Endothelial cell of umbilical vein (primary cell): Measurements from ENCODE around the gene ARRB1. TPM values are rescaled to one million over a fixed set of nuclear protein-coding genes. Genes with fewer than 3 reads are reported as not detected.

Experiments used
- BruUV-seq: library from RNA; stranded (reverse); fragments of 400-500 nt; replicated peaks from 2 replicates; lab custom pipeline; 2021; lab: Mats Ljungman, UMichigan
- CTCF ChIA-PET: fragments of 300-600, 350-600 bp; sonication (Branson Sonifier 250); formaldehyde crosslinking; loops from one replicate; lab custom pipeline; 2021; ENCODE audit warnings: antibody characterized with exemption, inconsistent platforms; lab: Charles Lee
- POLR2A ChIA-PET: fragments of 300-600, 350-600 bp; sonication (Branson Sonifier 250); formaldehyde crosslinking; loops from one replicate; lab custom pipeline; 2021; ENCODE audit warnings: antibody characterized with exemption, inconsistent platforms; lab: Charles Lee
- DNase-seq: peaks from one replicate; pipeline ENCODE4 v3.0.0-alpha.2; 2011; ENCODE audit warnings: low read depth, low spot score
- FAIRE-seq: peaks from 2 replicates; lab custom pipeline; 2011; peaks lifted over from hg19 to GRCh38; lab: Jason Lieb, UNC
- H2AFZ ChIP-seq: 2 replicates; pipeline ENCODE4 v1.6.0; 2012; ENCODE audit warnings: low read depth, low read length, control low read depth, inconsistent platforms
- H3K27ac ChIP-seq: 2 replicates; pipeline ENCODE4 v1.5.1; 2011; ENCODE audit warnings: low read depth, mild to moderate bottlenecking, control low read depth, low read length, moderate library complexity; ENCODE audit not compliant: insufficient read depth
- H3K27me3 ChIP-seq, 2 experiments: 2 replicates each; pipeline versions ENCODE4 v1.6.0 to v1.6.1; 2011; ENCODE audit warnings: low read length in 2 of 2, mixed read lengths in 1 of 2; ENCODE audit not compliant: control insufficient read depth in 2 of 2, insufficient read depth in 2 of 2
- H3K36me3 ChIP-seq, 2 experiments: 2 replicates in 1 of 2; 3 replicates in 1 of 2; pipeline ENCODE4 v1.5.1; 2011; ENCODE audit warnings: low read length in 2 of 2, mild to moderate bottlenecking in 1 of 2, moderate library complexity in 1 of 2; ENCODE audit not compliant: control insufficient read depth in 2 of 2, insufficient read depth in 2 of 2; ENCODE audit errors: extremely low read depth in 1 of 2
- H3K4me1 ChIP-seq: 3 replicates; pipeline ENCODE4 v1.5.1; 2011; ENCODE audit warnings: mild to moderate bottlenecking, low read length; ENCODE audit not compliant: control insufficient read depth, insufficient read depth; ENCODE audit errors: extremely low read depth
- H3K4me2 ChIP-seq: 2 replicates; pipeline ENCODE4 v1.6.1; 2011; ENCODE audit warnings: low read length, control low read depth, mixed read lengths; ENCODE audit not compliant: insufficient read depth
- H3K4me3 ChIP-seq, 3 experiments: fragments of 200-600 bp in 1 of 3; sonication (generic), shearing (Covaris generic) in 1 of 3; replicated peaks in 1 of 3; 2 replicates each; pipeline ENCODE4 v1.5.1; 2011 to 2016; ENCODE audit warnings: control low read depth in 3 of 3, low read length in 3 of 3, mild to moderate bottlenecking in 2 of 3, inconsistent platforms in 1 of 3, low read depth in 1 of 3, moderate library complexity in 1 of 3; ENCODE audit not compliant: insufficient read depth in 1 of 3
- H3K79me2 ChIP-seq: 2 replicates; pipeline ENCODE4 v1.6.0; 2012; ENCODE audit warnings: low read length, inconsistent platforms; ENCODE audit not compliant: control insufficient read depth, insufficient read depth
- H3K9ac ChIP-seq: replicated peaks from 2 replicates; pipeline ENCODE3; 2011; ENCODE audit warnings: low read length, control low read depth; ENCODE audit not compliant: insufficient read depth; ENCODE audit errors: extremely low read depth
- H3K9me1 ChIP-seq: replicated peaks from 3 replicates; pipeline ENCODE4 v1.6.0; 2011; ENCODE audit warnings: mild to moderate bottlenecking, low read length; ENCODE audit not compliant: control insufficient read depth, insufficient read depth; ENCODE audit errors: extremely low read depth
- H3K9me3 ChIP-seq: replicated peaks from 2 replicates; pipeline ENCODE4 v1.5.1; 2012; ENCODE audit warnings: low read length, inconsistent platforms; ENCODE audit not compliant: control insufficient read depth, insufficient read depth
- H4K20me1 ChIP-seq: replicated peaks from 2 replicates; pipeline ENCODE3; 2011; ENCODE audit warnings: mild to moderate bottlenecking, low read length; ENCODE audit not compliant: control insufficient read depth, insufficient read depth; ENCODE audit errors: extremely low read depth
- CTCF ChIP-seq, 2 donors: IDR thresholded peaks; 1 replicate in 1 of 2; 2 replicates in 1 of 2; pipeline ENCODE4 v1.5.1; 2011; ENCODE audit warnings: low read length in 2 of 2, mild to moderate bottlenecking in 2 of 2, moderate library complexity in 2 of 2, control low read depth in 1 of 2, inconsistent platforms in 1 of 2, low read depth in 1 of 2; ENCODE audit not compliant: insufficient read depth in 1 of 2; ENCODE audit errors: extremely low read depth in 1 of 2
- EZH2 ChIP-seq: IDR thresholded peaks from 2 replicates; pipeline ENCODE4 v1.6.1; 2012; ENCODE audit warnings: borderline replicate concordance, low read depth, mild to moderate bottlenecking, moderate library complexity, low read length, inconsistent platforms; ENCODE audit not compliant: severe bottlenecking
- FOS ChIP-seq: IDR thresholded peaks from 2 replicates; pipeline ENCODE4 v1.6.1; 2011; ENCODE audit warnings: mild to moderate bottlenecking, low read length, moderate library complexity, borderline replicate concordance; ENCODE audit not compliant: insufficient read depth
- GATA2 ChIP-seq: IDR thresholded peaks from 2 replicates; pipeline ENCODE4 v1.7.0; 2011; ENCODE audit warnings: low read depth, mild to moderate bottlenecking, moderate library complexity, mixed read lengths, low read length; ENCODE audit not compliant: insufficient read length, insufficient read depth
- JUN ChIP-seq: IDR thresholded peaks from 2 replicates; pipeline ENCODE4 v1.6.1; 2011; ENCODE audit warnings: borderline replicate concordance, low read depth; ENCODE audit not compliant: insufficient read length, insufficient read depth
- MYC ChIP-seq: IDR thresholded peaks from one replicate; pipeline ENCODE4 v1.6.1; 2011; ENCODE audit warnings: mild to moderate bottlenecking, low read depth, low read length
- POLR2A ChIP-seq: IDR thresholded peaks from 2 replicates; pipeline ENCODE4 v1.6.1; 2012; ENCODE audit warnings: low read depth, mild to moderate bottlenecking, control low read depth, low read length
- POLR2AphosphoS5 ChIP-seq: IDR thresholded peaks from 2 replicates; pipeline ENCODE4 v1.6.1; 2012; ENCODE audit warnings: low read depth, mild to moderate bottlenecking, control low read depth, low read length, moderate library complexity; ENCODE audit not compliant: insufficient read depth
- dilution Hi-C: fragments of 300-500 bp; cut with MboI; formaldehyde crosslinking; loops from one replicate; pipeline ENCODE4 v1.15.0; 2019; ENCODE audit warnings: low sequenced_read_pairs; ENCODE audit not compliant: extremely low pct_ligation_motif_present
- intact Hi-C: fragments of 100-400 bp; cut with micrococcal nuclease; formaldehyde crosslinking; loops from one replicate; pipeline ENCODE4 v1.10.0; 2022
- polyA plus RNA-seq, 4 experiments: library from polyadenylated mRNA; depleted of rRNA in 3 of 4; stranded (reverse) in 3 of 4; unstranded in 1 of 4; fragments of >200 nt; gene quantifications; 2 replicates each; pipeline versions ENCODE4 v1.2.1 to v1.2.3, GENCODE V29; 2011 to 2012; ENCODE audit warnings: missing spikeins in 1 of 4
- total RNA-seq: library from RNA; stranded (reverse); gene quantifications from 2 replicates; pipeline ENCODE4 v1.2.3, GENCODE V29; 2021
- TF ChIP-seq, protein P1 (sequence below): IDR thresholded peaks from 2 replicates; pipeline ENCODE4 v1.6.1; 2011; ENCODE audit not compliant: insufficient read depth, insufficient read length

Gene ARRB1
- total and polyA plus RNA-seq, 2 donors (not counting 3 experiments of a cell fraction or from before 2014, with no cell fraction given): 63.9 to 92.6 TPM

- no peak overlapping the region for H3K9ac ChIP-seq
- POLR2A ChIA-PET: no interaction called here
- H3K36me3 ChIP-seq: peaks cover 0 to 6% of the 10 kb centered on the region in 2 experiments
- H3K4me1 ChIP-seq: peaks cover 69% of the 10 kb centered on the region
- CTCF ChIA-PET: no interaction called here
- FAIRE-seq (no peak), DNase-seq (no peak)
- intact Hi-C loops: no loop called here
- H3K27ac ChIP-seq: no peak overlapping the region
- H3K9me1 ChIP-seq: no peaks in the 10 kb centered on the region
- no peaks in the 10 kb centered on the region for H3K9me3 ChIP-seq
- no peak overlapping the region for H3K4me3 ChIP-seq
- no peak overlapping the region for H3K4me2 ChIP-seq
- no peak for TF ChIP-seq EZH2
- TF ChIP-seq POLR2A: no peak
- TF ChIP-seq FOS: no peak
- TF ChIP-seq JUN: no peak
- TF ChIP-seq MYC: no peak
- TF ChIP-seq, protein P1, sequence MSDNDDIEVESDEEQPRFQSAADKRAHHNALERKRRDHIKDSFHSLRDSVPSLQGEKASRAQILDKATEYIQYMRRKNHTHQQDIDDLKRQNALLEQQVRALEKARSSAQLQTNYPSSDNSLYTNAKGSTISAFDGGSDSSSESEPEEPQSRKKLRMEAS: no peak
- TF ChIP-seq POLR2AphosphoS5: no peak
- no peak for TF ChIP-seq GATA2
- TF ChIP-seq CTCF (IDR thresholded peaks at IDR 0.05; ENCODE audit: extremely low read depth in 1 of 2, insufficient read depth in 1 of 2, low read depth in 1 of 2, low read length in 2 of 2): no peak
- H3K27me3 ChIP-seq: no peaks in the 10 kb centered on the region
- BruUV-seq: no TSS peak
- dilution Hi-C loops: no loop called here
- no peak overlapping the region for H2AFZ ChIP-seq
- H3K79me2 ChIP-seq: peaks cover 45% of the 10 kb centered on the region
- no peaks in the 10 kb centered on the region for H4K20me1 ChIP-seq
Measured at GRCh38 chr11:75344186-75344585, 7.3 kb downstream of the ARRB1 start.
